WI38 (cell line): ENCODE measurements around the gene ROMO1.
"Not testable (repeated sequence)": the region's sequence is repeated elsewhere in the genome, so short reads cannot be mapped to it uniquely, and the experiment has no call there.

Experiments
- H3K4me3 ChIP-seq: 2 replicates; pipeline ENCODE4 v1.5.1; 2011; ENCODE audit warnings: low read depth, mild to moderate bottlenecking, control low read depth, low read length
- TF ChIP-seq, protein P1 (sequence below): IDR thresholded peaks from 2 replicates; pipeline ENCODE4 v1.5.1; 2012; ENCODE audit warnings: low read depth, mild to moderate bottlenecking, control low read depth, low read length

The ROMO1 gene

GRCh38 chr20:35716330-35716729 lies 17.1 kb downstream of the ROMO1 start:
- TF ChIP-seq, protein P1, sequence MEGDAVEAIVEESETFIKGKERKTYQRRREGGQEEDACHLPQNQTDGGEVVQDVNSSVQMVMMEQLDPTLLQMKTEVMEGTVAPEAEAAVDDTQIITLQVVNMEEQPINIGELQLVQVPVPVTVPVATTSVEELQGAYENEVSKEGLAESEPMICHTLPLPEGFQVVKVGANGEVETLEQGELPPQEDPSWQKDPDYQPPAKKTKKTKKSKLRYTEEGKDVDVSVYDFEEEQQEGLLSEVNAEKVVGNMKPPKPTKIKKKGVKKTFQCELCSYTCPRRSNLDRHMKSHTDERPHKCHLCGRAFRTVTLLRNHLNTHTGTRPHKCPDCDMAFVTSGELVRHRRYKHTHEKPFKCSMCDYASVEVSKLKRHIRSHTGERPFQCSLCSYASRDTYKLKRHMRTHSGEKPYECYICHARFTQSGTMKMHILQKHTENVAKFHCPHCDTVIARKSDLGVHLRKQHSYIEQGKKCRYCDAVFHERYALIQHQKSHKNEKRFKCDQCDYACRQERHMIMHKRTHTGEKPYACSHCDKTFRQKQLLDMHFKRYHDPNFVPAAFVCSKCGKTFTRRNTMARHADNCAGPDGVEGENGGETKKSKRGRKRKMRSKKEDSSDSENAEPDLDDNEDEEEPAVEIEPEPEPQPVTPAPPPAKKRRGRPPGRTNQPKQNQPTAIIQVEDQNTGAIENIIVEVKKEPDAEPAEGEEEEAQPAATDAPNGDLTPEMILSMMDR, result no peak
- H3K4me3 ChIP-seq, result no peak overlapping the region

GRCh38 chr20:35718321-35718720 lies 19.1 kb downstream of the ROMO1 start:
- H3K4me3 ChIP-seq, result not testable (repeated sequence)

GRCh38 chr20:35718972-35719635 lies 19.9 kb downstream of the ROMO1 start:
- TF ChIP-seq, protein P1, result no peak
- H3K4me3 ChIP-seq, result no peak overlapping the region

DNA sequence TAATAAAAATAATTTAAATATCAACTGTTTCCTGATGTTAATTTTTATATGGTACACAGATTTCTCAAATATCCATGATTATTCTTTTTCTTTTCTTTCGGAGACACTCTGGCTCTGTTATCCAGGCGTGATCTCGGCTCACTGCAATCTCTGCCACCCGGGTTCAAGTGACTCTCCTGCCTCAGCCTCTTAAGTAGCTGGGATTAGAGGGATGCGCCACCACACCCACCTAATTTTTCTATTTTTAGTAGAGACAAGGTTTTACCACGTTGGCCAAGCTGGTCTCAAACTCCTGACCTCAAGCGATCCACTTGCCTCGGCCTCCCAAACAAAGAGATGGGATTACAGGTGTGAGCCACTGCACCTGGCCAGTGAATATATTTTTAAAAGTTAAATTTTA lies 20.5 kb downstream of the ROMO1 start:
- no peak overlapping the region for H3K4me3 ChIP-seq
- TF ChIP-seq, protein P1, result no peak

DNA sequence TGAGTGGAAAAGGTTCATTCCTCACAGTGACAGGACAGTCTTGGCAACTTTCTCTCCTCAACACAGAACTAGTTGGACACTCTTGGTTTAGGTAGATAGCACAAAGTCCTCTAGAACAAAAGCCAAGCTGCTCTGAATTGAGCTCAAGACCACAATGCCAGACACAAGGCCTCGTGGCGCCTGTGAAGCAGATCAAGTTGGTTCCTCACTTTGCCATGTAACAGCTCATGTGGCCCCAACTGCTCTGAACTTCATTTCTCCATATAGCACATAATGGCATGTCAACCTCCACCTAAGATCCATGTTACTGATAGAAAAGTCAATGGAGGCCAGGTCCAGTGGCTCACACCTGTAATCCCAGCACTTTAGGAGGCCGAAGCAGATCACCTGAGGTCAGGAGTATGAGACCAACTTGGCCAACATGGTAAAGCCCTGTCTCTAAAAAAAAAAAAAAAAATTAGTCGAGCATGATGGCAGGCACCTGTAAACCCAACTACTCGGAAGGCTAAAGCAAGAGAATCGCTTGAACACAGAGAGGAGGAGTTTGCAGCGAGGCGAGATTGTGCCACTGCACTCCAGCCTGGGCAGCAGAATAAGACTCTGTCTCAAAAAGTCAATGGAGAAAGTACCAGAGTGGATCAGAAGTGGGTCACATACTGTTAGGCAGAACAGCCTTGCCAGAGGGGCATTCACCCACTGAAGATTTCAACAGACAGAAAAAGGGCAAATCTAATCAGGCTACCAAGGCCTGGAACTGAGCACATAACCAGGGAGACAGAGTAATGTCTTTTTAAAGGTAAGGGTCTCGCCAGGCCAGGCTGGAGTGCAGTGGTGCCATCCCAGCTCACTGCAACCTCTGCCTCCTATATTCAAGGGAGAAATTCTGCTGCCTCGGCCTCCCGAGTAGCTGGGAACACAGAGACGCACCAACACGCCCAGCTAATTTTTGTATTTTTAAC lies 21.2 kb downstream of the ROMO1 start:
- no peak overlapping the region for H3K4me3 ChIP-seq
- TF ChIP-seq, protein P1, result no peak

GRCh38 chr20:35721219-35721618 lies 22.0 kb downstream of the ROMO1 start:
- TF ChIP-seq, protein P1, result no peak
- no peak overlapping the region for H3K4me3 ChIP-seq

- TF ChIP-seq, protein P1, result no peak
- no peak overlapping the region for H3K4me3 ChIP-seq
Measured at GRCh38 chr20:35721621-35722020, 22.4 kb downstream of the ROMO1 start.

DNA sequence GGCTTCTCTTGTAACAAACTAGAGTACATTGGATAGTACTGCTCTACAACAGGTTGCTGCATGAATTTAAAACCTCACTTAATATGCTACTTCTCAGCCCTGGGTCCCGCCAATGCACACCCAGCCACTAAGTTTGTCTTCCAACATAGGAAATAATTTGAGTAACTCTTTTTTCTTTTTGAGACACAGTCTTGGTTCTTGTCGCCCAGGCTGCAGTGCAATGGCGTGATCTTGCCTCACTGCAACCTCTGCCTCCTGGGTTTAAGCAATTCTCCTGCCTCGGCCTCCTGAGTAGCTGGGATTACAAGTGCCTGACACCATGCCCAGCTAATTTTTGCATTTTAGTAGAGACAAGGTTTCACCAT lies 24.1 kb downstream of the ROMO1 start:
- not testable (repeated sequence) for H3K4me3 ChIP-seq

DNA sequence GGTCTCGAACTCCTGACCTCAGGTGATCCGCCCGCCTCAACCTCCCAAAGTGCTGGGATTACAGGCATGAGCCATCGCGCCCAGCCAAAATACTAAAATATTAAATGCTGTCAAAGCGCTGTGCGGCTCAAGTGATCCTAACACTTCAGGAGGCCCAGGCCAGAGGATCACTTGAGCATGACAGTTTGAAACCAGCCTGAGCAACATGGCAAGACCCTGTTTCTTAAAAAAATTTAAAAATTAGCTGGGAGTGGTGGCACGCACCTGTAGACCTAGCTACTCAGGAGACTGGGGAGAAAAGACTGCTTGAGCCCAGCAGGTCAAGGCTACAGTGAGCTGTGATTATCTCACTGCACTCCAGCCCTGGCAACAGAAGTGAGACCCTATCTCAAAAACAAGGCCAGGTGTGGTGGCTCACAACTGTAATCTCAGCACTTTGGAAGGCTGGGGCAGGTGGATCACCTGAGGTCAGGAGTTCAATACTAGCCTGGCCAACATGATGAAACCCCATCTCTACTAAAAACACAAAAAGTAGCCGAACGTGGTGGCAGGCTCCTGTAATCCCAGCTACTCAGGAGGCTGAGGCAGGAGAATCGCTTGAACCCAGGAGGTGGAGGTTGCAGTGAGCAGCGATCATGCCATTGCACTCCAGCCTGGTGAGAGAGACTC lies 24.6 kb downstream of the ROMO1 start:
- H3K4me3 ChIP-seq, result not testable (repeated sequence)
